Measurements from ENCODE around the gene AIF1L.

DNA sequence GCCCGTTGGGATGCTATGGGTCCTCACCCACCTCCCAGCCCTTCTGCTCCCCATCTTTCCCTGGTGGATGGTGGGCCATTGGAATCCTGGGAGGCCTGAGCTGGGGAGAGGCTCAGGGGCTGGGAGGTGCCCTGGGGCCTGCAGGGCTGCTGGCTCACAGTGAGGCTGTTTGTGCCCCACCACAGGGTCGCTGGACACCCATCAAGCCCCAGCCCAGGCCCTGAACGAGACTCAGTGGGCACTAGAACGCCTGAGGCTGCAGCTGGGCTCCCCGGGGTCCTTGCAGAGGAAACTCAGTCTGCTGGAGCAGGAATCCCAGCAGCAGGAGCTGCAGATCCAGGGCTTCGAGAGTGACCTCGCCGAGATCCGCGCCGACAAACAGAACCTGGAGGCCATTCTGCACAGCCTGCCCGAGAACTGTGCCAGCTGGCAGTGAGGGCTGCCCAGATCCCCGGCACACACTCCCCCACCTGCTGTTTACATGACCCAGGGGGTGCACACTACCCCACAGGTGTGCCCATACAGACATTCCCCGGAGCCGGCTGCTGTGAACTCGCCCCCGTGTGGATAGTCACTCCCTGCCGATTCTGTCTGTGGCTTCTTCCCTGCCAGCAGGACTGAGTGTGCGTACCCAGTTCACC lies 4.9 kb upstream of the AIF1L start:
- TF ChIP-seq EP300 (IDR thresholded peaks at IDR 0.05) (no peak), POLR2AphosphoS5 (IDR thresholded peaks at IDR 0.05) (no peak), POLR2A (IDR thresholded peaks at IDR 0.05) (no peak)
- TF ChIP-seq, protein P1, sequence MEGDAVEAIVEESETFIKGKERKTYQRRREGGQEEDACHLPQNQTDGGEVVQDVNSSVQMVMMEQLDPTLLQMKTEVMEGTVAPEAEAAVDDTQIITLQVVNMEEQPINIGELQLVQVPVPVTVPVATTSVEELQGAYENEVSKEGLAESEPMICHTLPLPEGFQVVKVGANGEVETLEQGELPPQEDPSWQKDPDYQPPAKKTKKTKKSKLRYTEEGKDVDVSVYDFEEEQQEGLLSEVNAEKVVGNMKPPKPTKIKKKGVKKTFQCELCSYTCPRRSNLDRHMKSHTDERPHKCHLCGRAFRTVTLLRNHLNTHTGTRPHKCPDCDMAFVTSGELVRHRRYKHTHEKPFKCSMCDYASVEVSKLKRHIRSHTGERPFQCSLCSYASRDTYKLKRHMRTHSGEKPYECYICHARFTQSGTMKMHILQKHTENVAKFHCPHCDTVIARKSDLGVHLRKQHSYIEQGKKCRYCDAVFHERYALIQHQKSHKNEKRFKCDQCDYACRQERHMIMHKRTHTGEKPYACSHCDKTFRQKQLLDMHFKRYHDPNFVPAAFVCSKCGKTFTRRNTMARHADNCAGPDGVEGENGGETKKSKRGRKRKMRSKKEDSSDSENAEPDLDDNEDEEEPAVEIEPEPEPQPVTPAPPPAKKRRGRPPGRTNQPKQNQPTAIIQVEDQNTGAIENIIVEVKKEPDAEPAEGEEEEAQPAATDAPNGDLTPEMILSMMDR (IDR thresholded peaks at IDR 0.05) = no peak
